ENCODE measurements around the gene FLT3. TPM values are rescaled to one million over a fixed set of nuclear protein-coding genes. Genes with fewer than 3 reads are reported as not detected.
"Not testable (repeated sequence)": the region's sequence is repeated elsewhere in the genome, so short reads cannot be mapped to it uniquely, and the experiment has no call there.

FLT3 gene
- total and polyA plus RNA-seq, 5 donors from 2014 or later, result 0.39 TPM; not detected in 4

- Histone ChIP-seq H3K27me3 (ENCODE audit: control insufficient read depth, insufficient read depth, low read length) (peaks cover 42% of the 10 kb centered on the region), H3K9me3 (ENCODE audit: control insufficient read depth in 2 of 2, low read length in 2 of 2) (peaks cover 0 to 2% of the 10 kb centered on the region in 2 experiments), H3K36me3 (ENCODE audit: control insufficient read depth, insufficient read depth, low read length) (no peaks in the 10 kb centered on the region), H3K27ac (ENCODE audit: insufficient read depth, low read length, poor library complexity, severe bottlenecking) (no peak overlapping the region), H3K4me1 (ENCODE audit: control insufficient read depth, insufficient read depth, low read length, poor library complexity, severe bottlenecking) (peaks cover 13% of the 10 kb centered on the region), H3K4me3 (ENCODE audit: low read depth, low read length) (no peak overlapping the region)
- H3K9me3 Mint-ChIP-seq, result peaks cover 0 to 2% (median 0%) of the 10 kb centered on the region in 7 donors
- ATAC-seq (ENCODE audit: low read depth in 2 of 2), result no peak
- H3K27me3 Mint-ChIP-seq, result peaks cover 79% of the 10 kb centered on the region
- peaks cover 3 to 9% (median 5%) of the 10 kb centered on the region in 4 donors for H3K4me1 Mint-ChIP-seq
- no peaks in the 10 kb centered on the region for H3K36me3 Mint-ChIP-seq
- peak in 1 of 3 donors; percentile 1 for DNase-seq
- H3K27ac Mint-ChIP-seq, result no peak overlapping the region
- H3K4me3 Mint-ChIP-seq, result peak overlapping the region; percentile 49 to 78 (median 68)
These were observed 803 bp downstream of the FLT3 start for GRCh38 chr13:28099396-28100149.

GRCh38 chr13:28097503-28097902 is 2.9 kb downstream of the FLT3 start:
- DNase-seq (no peak), ATAC-seq (ENCODE audit: low read depth in 2 of 2) (no peak)
- peaks cover 0 to 4% (median 0%) of the 10 kb centered on the region in 7 donors for H3K9me3 Mint-ChIP-seq
- H3K4me3 Mint-ChIP-seq, result no peak overlapping the region
- peaks cover 85% of the 10 kb centered on the region for H3K27me3 Mint-ChIP-seq
- Histone ChIP-seq H3K27me3 (ENCODE audit: control insufficient read depth, insufficient read depth, low read length) (peaks cover 40% of the 10 kb centered on the region), H3K9me3 (ENCODE audit: control insufficient read depth in 2 of 2, low read length in 2 of 2) (peaks cover 0 to 2% of the 10 kb centered on the region in 2 experiments), H3K4me3 (ENCODE audit: low read depth, low read length) (no peak overlapping the region), H3K4me1 (ENCODE audit: control insufficient read depth, insufficient read depth, low read length, poor library complexity, severe bottlenecking) (peaks cover 13% of the 10 kb centered on the region), H3K27ac (ENCODE audit: insufficient read depth, low read length, poor library complexity, severe bottlenecking) (no peak overlapping the region), H3K36me3 (ENCODE audit: control insufficient read depth, insufficient read depth, low read length) (no peaks in the 10 kb centered on the region)
- no peak overlapping the region for H3K27ac Mint-ChIP-seq
- no peaks in the 10 kb centered on the region for H3K36me3 Mint-ChIP-seq
- peaks cover 5 to 9% (median 6%) of the 10 kb centered on the region in 4 donors for H3K4me1 Mint-ChIP-seq

GRCh38 chr13:28094306-28094705 is 6.1 kb downstream of the FLT3 start:
- no peak for ATAC-seq (ENCODE audit: low read depth in 2 of 2)
- H3K27ac ChIP-seq (ENCODE audit: insufficient read depth, low read length, poor library complexity, severe bottlenecking), result no peak overlapping the region
- H3K4me3 Mint-ChIP-seq, result no peak overlapping the region

GRCh38 chr13:28093881-28094280 is 6.5 kb downstream of the FLT3 start:
- Mint-ChIP-seq H3K27ac (no peak overlapping the region), H3K4me1 (peaks cover 0 to 4% (median 0%) of the 10 kb centered on the region in 4 donors), H3K4me3 (no peak overlapping the region), H3K36me3 (no peaks in the 10 kb centered on the region), H3K27me3 (peaks cover 66% of the 10 kb centered on the region), H3K9me3 (peaks cover 0 to 9% (median 0%) of the 10 kb centered on the region in 7 donors)
- DNase-seq (no peak), ATAC-seq (ENCODE audit: low read depth in 2 of 2) (no peak)
- Histone ChIP-seq H3K4me1 (ENCODE audit: control insufficient read depth, insufficient read depth, low read length, poor library complexity, severe bottlenecking) (no peaks in the 10 kb centered on the region), H3K27me3 (ENCODE audit: control insufficient read depth, insufficient read depth, low read length) (peaks cover 22% of the 10 kb centered on the region), H3K27ac (ENCODE audit: insufficient read depth, low read length, poor library complexity, severe bottlenecking) (no peak overlapping the region), H3K4me3 (ENCODE audit: low read depth, low read length) (no peak overlapping the region), H3K9me3 (ENCODE audit: control insufficient read depth in 2 of 2, low read length in 2 of 2) (no peaks in the 10 kb centered on the region), H3K36me3 (ENCODE audit: control insufficient read depth, insufficient read depth, low read length) (no peaks in the 10 kb centered on the region)

More at GRCh38 chr13:28094306-28094705, 6.1 kb downstream of the FLT3 start:
- no peaks in the 10 kb centered on the region for H3K36me3 ChIP-seq (ENCODE audit: control insufficient read depth, insufficient read depth, low read length)
- H3K4me1 ChIP-seq (ENCODE audit: control insufficient read depth, insufficient read depth, low read length, poor library complexity, severe bottlenecking), result no peaks in the 10 kb centered on the region
- H3K27ac Mint-ChIP-seq, result no peak overlapping the region
- H3K4me1 Mint-ChIP-seq, result peaks cover 0 to 4% (median under 1%) of the 10 kb centered on the region in 4 donors
- H3K9me3 Mint-ChIP-seq, result peaks cover 0 to 8% (median 0%) of the 10 kb centered on the region in 7 donors
- H3K27me3 ChIP-seq (ENCODE audit: control insufficient read depth, insufficient read depth, low read length), result peaks cover 25% of the 10 kb centered on the region
- no peaks in the 10 kb centered on the region for H3K36me3 Mint-ChIP-seq
- no peak overlapping the region for H3K4me3 ChIP-seq (ENCODE audit: low read depth, low read length)
- peaks cover 0 to 2% of the 10 kb centered on the region in 2 experiments for H3K9me3 ChIP-seq (ENCODE audit: control insufficient read depth in 2 of 2, low read length in 2 of 2)
- no peak for DNase-seq
- peaks cover 70% of the 10 kb centered on the region for H3K27me3 Mint-ChIP-seq

- no peak overlapping the region for H3K27ac Mint-ChIP-seq
- DNase-seq, result no peak
- Histone ChIP-seq H3K4me3 (ENCODE audit: low read depth, low read length) (no peak overlapping the region), H3K27me3 (ENCODE audit: control insufficient read depth, insufficient read depth, low read length) (peaks cover 12% of the 10 kb centered on the region), H3K27ac (ENCODE audit: insufficient read depth, low read length, poor library complexity, severe bottlenecking) (no peak overlapping the region), H3K36me3 (ENCODE audit: control insufficient read depth, insufficient read depth, low read length) (no peaks in the 10 kb centered on the region), H3K4me1 (ENCODE audit: control insufficient read depth, insufficient read depth, low read length, poor library complexity, severe bottlenecking) (no peaks in the 10 kb centered on the region), H3K9me3 (ENCODE audit: control insufficient read depth in 2 of 2, low read length in 2 of 2) (no peaks in the 10 kb centered on the region)
- no peak for ATAC-seq (ENCODE audit: low read depth in 2 of 2)
- peaks cover 51% of the 10 kb centered on the region for H3K27me3 Mint-ChIP-seq
- H3K36me3 Mint-ChIP-seq, result no peaks in the 10 kb centered on the region
- H3K9me3 Mint-ChIP-seq, result peaks cover 0 to 9% (median 0%) of the 10 kb centered on the region in 7 donors
- no peak overlapping the region for H3K4me3 Mint-ChIP-seq
- H3K4me1 Mint-ChIP-seq, result peaks cover 0 to 4% (median 0%) of the 10 kb centered on the region in 4 donors
These were observed 7.9 kb downstream of the FLT3 start for GRCh38 chr13:28092431-28092830.

- Mint-ChIP-seq H3K27ac (no peak overlapping the region), H3K4me1 (peaks cover 0 to 4% (median 0%) of the 10 kb centered on the region in 4 donors), H3K9me3 (peaks cover 0 to 7% (median 0%) of the 10 kb centered on the region in 7 donors), H3K27me3 (peaks cover 26% of the 10 kb centered on the region), H3K36me3 (no peaks in the 10 kb centered on the region), H3K4me3 (no peak overlapping the region)
- no peak overlapping the region for H3K4me3 ChIP-seq (ENCODE audit: low read depth, low read length)
- ATAC-seq (ENCODE audit: low read depth in 2 of 2) (no peak), DNase-seq (no peak)
- H3K9me3 ChIP-seq (ENCODE audit: control insufficient read depth in 2 of 2, low read length in 2 of 2), result no peaks in the 10 kb centered on the region
- H3K36me3 ChIP-seq (ENCODE audit: control insufficient read depth, insufficient read depth, low read length), result no peaks in the 10 kb centered on the region
- peaks cover 5% of the 10 kb centered on the region for H3K27me3 ChIP-seq (ENCODE audit: control insufficient read depth, insufficient read depth, low read length)
- H3K27ac ChIP-seq (ENCODE audit: insufficient read depth, low read length, poor library complexity, severe bottlenecking), result no peak overlapping the region
- no peaks in the 10 kb centered on the region for H3K4me1 ChIP-seq (ENCODE audit: control insufficient read depth, insufficient read depth, low read length, poor library complexity, severe bottlenecking)
These were observed 11.3 kb downstream of the FLT3 start for GRCh38 chr13:28089065-28089464.

- not testable (repeated sequence) for H3K4me3 Mint-ChIP-seq; H3K27ac Mint-ChIP-seq; H3K36me3 ChIP-seq (ENCODE audit: control insufficient read depth, insufficient read depth, low read length); H3K9me3 Mint-ChIP-seq; H3K27me3 Mint-ChIP-seq; H3K27me3 ChIP-seq (ENCODE audit: control insufficient read depth, insufficient read depth, low read length); ATAC-seq (ENCODE audit: low read depth in 2 of 2); H3K4me3 ChIP-seq (ENCODE audit: low read depth, low read length); H3K36me3 Mint-ChIP-seq; H3K27ac ChIP-seq (ENCODE audit: insufficient read depth, low read length, poor library complexity, severe bottlenecking); H3K4me1 Mint-ChIP-seq; H3K9me3 ChIP-seq (ENCODE audit: control insufficient read depth in 2 of 2, low read length in 2 of 2); DNase-seq; H3K4me1 ChIP-seq (ENCODE audit: control insufficient read depth, insufficient read depth, low read length, poor library complexity, severe bottlenecking)
These were observed 22.6 kb downstream of the FLT3 start for GRCh38 chr13:28077820-28078219.

- no peaks in the 10 kb centered on the region for H3K4me1 ChIP-seq (ENCODE audit: control insufficient read depth, insufficient read depth, low read length, poor library complexity, severe bottlenecking)
- DNase-seq (no peak), ATAC-seq (ENCODE audit: low read depth in 2 of 2) (no peak)
- H3K9me3 ChIP-seq (ENCODE audit: control insufficient read depth in 2 of 2, low read length in 2 of 2), result no peaks in the 10 kb centered on the region
- no peak overlapping the region for H3K4me3 ChIP-seq (ENCODE audit: low read depth, low read length)
- H3K36me3 ChIP-seq (ENCODE audit: control insufficient read depth, insufficient read depth, low read length), result no peaks in the 10 kb centered on the region
- H3K27ac Mint-ChIP-seq, result no peak overlapping the region
- H3K4me3 Mint-ChIP-seq, result no peak overlapping the region
- no peaks in the 10 kb centered on the region for H3K27me3 ChIP-seq (ENCODE audit: control insufficient read depth, insufficient read depth, low read length)
- peaks cover 0 to 1% (median 0%) of the 10 kb centered on the region in 4 donors for H3K4me1 Mint-ChIP-seq
- H3K27me3 Mint-ChIP-seq, result peaks cover 9% of the 10 kb centered on the region
- peaks cover 0 to 5% (median 0%) of the 10 kb centered on the region in 7 donors for H3K9me3 Mint-ChIP-seq
- H3K27ac ChIP-seq (ENCODE audit: insufficient read depth, low read length, poor library complexity, severe bottlenecking), result no peak overlapping the region
- no peaks in the 10 kb centered on the region for H3K36me3 Mint-ChIP-seq
These were observed 23.1 kb downstream of the FLT3 start for GRCh38 chr13:28077231-28077630.
